WTC11 (cell line): ENCODE data around the gene TRIM38.

Source experiments
- ATF1 ChIP-seq: sonication (generic); formaldehyde crosslinking; IDR thresholded peaks from 2 replicates; pipeline ENCODE4 v1.8.1; 2023; ENCODE audit warnings: mild to moderate bottlenecking, moderate library complexity, missing genetic modification reagents
- ELF4 ChIP-seq: sonication (generic); formaldehyde crosslinking; IDR thresholded peaks from 2 replicates; pipeline ENCODE4 v1.8.1; 2022; ENCODE audit warnings: low read depth, mild to moderate bottlenecking, moderate library complexity, missing genetic modification reagents
- RELA ChIP-seq: sonication (generic); formaldehyde crosslinking; IDR thresholded peaks from 2 replicates; pipeline ENCODE4 v1.8.1; 2022; ENCODE audit warnings: missing genetic modification reagents, mild to moderate bottlenecking, borderline replicate concordance
- SP1 ChIP-seq: sonication (generic); formaldehyde crosslinking; conservative IDR thresholded peaks from 2 replicates; pipeline ENCODE4 v1.8.1; 2022; ENCODE audit warnings: missing genetic modification reagents
- ZNF423 ChIP-seq: fragments of 250-450 bp; sonication (Bioruptor Pico); IDR thresholded peaks from 2 replicates; pipeline ENCODE4 v2.1.2; 2022; ENCODE audit warnings: mild to moderate bottlenecking, moderate library complexity
- TF ChIP-seq, protein P1 (sequence below): fragments of 200-600 bp; IDR thresholded peaks from 2 replicates; pipeline ENCODE4 v1.8.0; 2022; ENCODE audit warnings: antibody characterized with exemption
- TF ChIP-seq, protein P2 (sequence below): sonication (generic); formaldehyde crosslinking; IDR thresholded peaks from 2 replicates; pipeline ENCODE4 v1.8.1; 2022; ENCODE audit warnings: mild to moderate bottlenecking, moderate library complexity, missing genetic modification reagents
- TF ChIP-seq, protein P3 (sequence below): fragments of 250-450 bp; sonication (Bioruptor Pico); IDR thresholded peaks from 2 replicates; pipeline ENCODE4 v1.9.0; 2021; ENCODE audit warnings: mild to moderate bottlenecking
- TF ChIP-seq, protein P4 (sequence below): sonication (generic); formaldehyde crosslinking; IDR thresholded peaks from 2 replicates; pipeline ENCODE4 v1.8.1; 2023; ENCODE audit warnings: mild to moderate bottlenecking, missing genetic modification reagents, borderline replicate concordance

DNA sequence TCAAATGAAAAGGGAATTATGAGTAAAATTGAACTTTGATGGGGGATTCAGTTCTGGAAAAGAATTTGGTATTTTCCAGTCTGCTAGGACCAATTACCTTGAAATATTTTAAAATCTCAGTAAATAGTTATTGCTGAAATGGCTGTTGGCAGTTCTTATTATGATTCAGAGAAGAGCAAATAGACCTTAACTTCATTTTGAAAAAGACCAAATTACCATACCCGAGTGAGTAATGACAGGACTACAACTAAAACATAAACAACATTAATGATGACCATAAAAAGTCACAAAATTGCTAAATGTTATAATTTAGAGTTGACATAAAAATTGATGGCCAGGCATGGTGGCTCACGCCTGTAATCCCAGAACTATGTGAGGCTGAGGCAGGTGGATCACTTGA is 21.7 kb downstream of the TRIM38 start:
- TF ChIP-seq, protein P1, sequence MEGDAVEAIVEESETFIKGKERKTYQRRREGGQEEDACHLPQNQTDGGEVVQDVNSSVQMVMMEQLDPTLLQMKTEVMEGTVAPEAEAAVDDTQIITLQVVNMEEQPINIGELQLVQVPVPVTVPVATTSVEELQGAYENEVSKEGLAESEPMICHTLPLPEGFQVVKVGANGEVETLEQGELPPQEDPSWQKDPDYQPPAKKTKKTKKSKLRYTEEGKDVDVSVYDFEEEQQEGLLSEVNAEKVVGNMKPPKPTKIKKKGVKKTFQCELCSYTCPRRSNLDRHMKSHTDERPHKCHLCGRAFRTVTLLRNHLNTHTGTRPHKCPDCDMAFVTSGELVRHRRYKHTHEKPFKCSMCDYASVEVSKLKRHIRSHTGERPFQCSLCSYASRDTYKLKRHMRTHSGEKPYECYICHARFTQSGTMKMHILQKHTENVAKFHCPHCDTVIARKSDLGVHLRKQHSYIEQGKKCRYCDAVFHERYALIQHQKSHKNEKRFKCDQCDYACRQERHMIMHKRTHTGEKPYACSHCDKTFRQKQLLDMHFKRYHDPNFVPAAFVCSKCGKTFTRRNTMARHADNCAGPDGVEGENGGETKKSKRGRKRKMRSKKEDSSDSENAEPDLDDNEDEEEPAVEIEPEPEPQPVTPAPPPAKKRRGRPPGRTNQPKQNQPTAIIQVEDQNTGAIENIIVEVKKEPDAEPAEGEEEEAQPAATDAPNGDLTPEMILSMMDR: no peak
- TF ChIP-seq SP1 (no peak), ATF1 (CRISPR knock-in tag) (no peak), ZNF423 (no peak), ELF4 (no peak), RELA (CRISPR knock-in tag) (no peak)
- TF ChIP-seq, protein P2, sequence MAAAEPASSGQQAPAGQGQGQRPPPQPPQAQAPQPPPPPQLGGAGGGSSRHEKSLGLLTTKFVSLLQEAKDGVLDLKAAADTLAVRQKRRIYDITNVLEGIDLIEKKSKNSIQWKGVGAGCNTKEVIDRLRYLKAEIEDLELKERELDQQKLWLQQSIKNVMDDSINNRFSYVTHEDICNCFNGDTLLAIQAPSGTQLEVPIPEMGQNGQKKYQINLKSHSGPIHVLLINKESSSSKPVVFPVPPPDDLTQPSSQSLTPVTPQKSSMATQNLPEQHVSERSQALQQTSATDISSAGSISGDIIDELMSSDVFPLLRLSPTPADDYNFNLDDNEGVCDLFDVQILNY (CRISPR knock-in tag): no peak
- TF ChIP-seq, protein P3, sequence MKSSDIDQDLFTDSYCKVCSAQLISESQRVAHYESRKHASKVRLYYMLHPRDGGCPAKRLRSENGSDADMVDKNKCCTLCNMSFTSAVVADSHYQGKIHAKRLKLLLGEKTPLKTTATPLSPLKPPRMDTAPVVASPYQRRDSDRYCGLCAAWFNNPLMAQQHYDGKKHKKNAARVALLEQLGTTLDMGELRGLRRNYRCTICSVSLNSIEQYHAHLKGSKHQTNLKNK (CRISPR knock-in tag): no peak
- TF ChIP-seq, protein P4, sequence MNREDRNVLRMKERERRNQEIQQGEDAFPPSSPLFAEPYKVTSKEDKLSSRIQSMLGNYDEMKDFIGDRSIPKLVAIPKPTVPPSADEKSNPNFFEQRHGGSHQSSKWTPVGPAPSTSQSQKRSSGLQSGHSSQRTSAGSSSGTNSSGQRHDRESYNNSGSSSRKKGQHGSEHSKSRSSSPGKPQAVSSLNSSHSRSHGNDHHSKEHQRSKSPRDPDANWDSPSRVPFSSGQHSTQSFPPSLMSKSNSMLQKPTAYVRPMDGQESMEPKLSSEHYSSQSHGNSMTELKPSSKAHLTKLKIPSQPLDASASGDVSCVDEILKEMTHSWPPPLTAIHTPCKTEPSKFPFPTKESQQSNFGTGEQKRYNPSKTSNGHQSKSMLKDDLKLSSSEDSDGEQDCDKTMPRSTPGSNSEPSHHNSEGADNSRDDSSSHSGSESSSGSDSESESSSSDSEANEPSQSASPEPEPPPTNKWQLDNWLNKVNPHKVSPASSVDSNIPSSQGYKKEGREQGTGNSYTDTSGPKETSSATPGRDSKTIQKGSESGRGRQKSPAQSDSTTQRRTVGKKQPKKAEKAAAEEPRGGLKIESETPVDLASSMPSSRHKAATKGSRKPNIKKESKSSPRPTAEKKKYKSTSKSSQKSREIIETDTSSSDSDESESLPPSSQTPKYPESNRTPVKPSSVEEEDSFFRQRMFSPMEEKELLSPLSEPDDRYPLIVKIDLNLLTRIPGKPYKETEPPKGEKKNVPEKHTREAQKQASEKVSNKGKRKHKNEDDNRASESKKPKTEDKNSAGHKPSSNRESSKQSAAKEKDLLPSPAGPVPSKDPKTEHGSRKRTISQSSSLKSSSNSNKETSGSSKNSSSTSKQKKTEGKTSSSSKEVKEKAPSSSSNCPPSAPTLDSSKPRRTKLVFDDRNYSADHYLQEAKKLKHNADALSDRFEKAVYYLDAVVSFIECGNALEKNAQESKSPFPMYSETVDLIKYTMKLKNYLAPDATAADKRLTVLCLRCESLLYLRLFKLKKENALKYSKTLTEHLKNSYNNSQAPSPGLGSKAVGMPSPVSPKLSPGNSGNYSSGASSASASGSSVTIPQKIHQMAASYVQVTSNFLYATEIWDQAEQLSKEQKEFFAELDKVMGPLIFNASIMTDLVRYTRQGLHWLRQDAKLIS (CRISPR knock-in tag): no peak
